GM12892 (cell line): Measurements from ENCODE around the gene HMX1.

ENCODE experiments used
- POLR2AphosphoS5 ChIP-seq: IDR thresholded peaks from 2 replicates; pipeline ENCODE4 v1.6.1; 2011; ENCODE audit warnings: low read depth, low read length, control low read depth
- TAF1 ChIP-seq: IDR thresholded peaks from 2 replicates; pipeline ENCODE4 v1.6.1; 2011; ENCODE audit warnings: low read depth, mild to moderate bottlenecking, control low read depth, low read length, borderline replicate concordance

- no peak for TF ChIP-seq POLR2AphosphoS5
- no peak for TF ChIP-seq TAF1
Measured at GRCh38 chr4:8863686-8864682, 7.7 kb downstream of the HMX1 start.
